ENCODE data around the gene RNF212. TPM values are rescaled to one million over a fixed set of nuclear protein-coding genes. Genes with fewer than 3 reads are reported as not detected.

RNF212 gene
- total and polyA plus RNA-seq, 8 donors, result 1.3 to 4.8 (median 2.6) TPM; not detected in 4

- TF ChIP-seq POLR2AphosphoS5 (IDR thresholded peaks at IDR 0.05) (no peak), POLR2A (IDR thresholded peaks at IDR 0.05) (no peak), EP300 (IDR thresholded peaks at IDR 0.05) (no peak), CTCF (IDR thresholded peaks at IDR 0.05) (no peak)
- Histone ChIP-seq H3K36me3 (no peaks in the 10 kb centered on the region), H3K27ac (no peak overlapping the region), H3K27me3 (peaks cover 0 to 64% (median 23%) of the 10 kb centered on the region in 3 donors), H3K4me3 (no peak overlapping the region), H3K4me1 (peaks cover 39 to 69% (median 59%) of the 10 kb centered on the region in 4 donors), H3K9me3 (no peaks in the 10 kb centered on the region)
- 59 to 75% (median 68%) methylated on average over 21 to 36 of the region's 36 CpGs for WGBS, 5 donors
- peak in 1 of 2 donors; percentile 35 for DNase-seq
- intact Hi-C loops (cut with DNase I; ENCODE audit: low total_unique reads), result no loop called here
These were observed 67.7 kb downstream of the RNF212 start for GRCh38 chr4:1045595-1046201.

GRCh38 chr4:1045193-1045594 lies 68.2 kb downstream of the RNF212 start:
- H3K4me1 ChIP-seq, result peaks cover 42 to 74% (median 64%) of the 10 kb centered on the region in 4 donors
- intact Hi-C loops (cut with DNase I; ENCODE audit: low total_unique reads), result no loop called here
- WGBS, 5 donors, result 35 to 60% (median 45%) methylated on average over 3 to 14 of the region's 14 CpGs
- H3K36me3 ChIP-seq, result no peaks in the 10 kb centered on the region
- peaks cover 0 to 61% (median 23%) of the 10 kb centered on the region in 3 donors for H3K27me3 ChIP-seq
- H3K27ac ChIP-seq, result no peak overlapping the region
- TF ChIP-seq POLR2AphosphoS5 (IDR thresholded peaks at IDR 0.05), result no peak
- TF ChIP-seq POLR2A (IDR thresholded peaks at IDR 0.05), result no peak
- TF ChIP-seq EP300 (IDR thresholded peaks at IDR 0.05), result no peak
- TF ChIP-seq CTCF (IDR thresholded peaks at IDR 0.05), result no peak
- DNase-seq, result no peak
- no peak overlapping the region for H3K4me3 ChIP-seq
- H3K9me3 ChIP-seq, result no peaks in the 10 kb centered on the region

- Histone ChIP-seq H3K9me3 (no peaks in the 10 kb centered on the region), H3K36me3 (no peaks in the 10 kb centered on the region), H3K4me3 (no peak overlapping the region), H3K4me1 (peaks cover 48 to 80% (median 69%) of the 10 kb centered on the region in 4 donors), H3K27me3 (peaks cover 0 to 55% (median 23%) of the 10 kb centered on the region in 3 donors), H3K27ac (peak overlapping the region in 3 of 5 donors; percentile 50 to 66 (median 60))
- intact Hi-C loops (cut with DNase I; ENCODE audit: low total_unique reads), result no loop called here
- TF ChIP-seq EP300 (IDR thresholded peaks at IDR 0.05), result no peak
- TF ChIP-seq CTCF (IDR thresholded peaks at IDR 0.05), result no peak
- no peak for TF ChIP-seq POLR2AphosphoS5 (IDR thresholded peaks at IDR 0.05)
- no peak for TF ChIP-seq POLR2A (IDR thresholded peaks at IDR 0.05)
- 83 to 93% (median 91%) methylated on average over 11 to 12 of the region's 12 CpGs for WGBS, 5 donors
- DNase-seq, result peak in 1 of 2 donors; percentile 16
These were observed 68.7 kb downstream of the RNF212 start for GRCh38 chr4:1044469-1045192.

- intact Hi-C loops (cut with DNase I; ENCODE audit: low total_unique reads), result no loop called here
- H3K36me3 ChIP-seq, result no peaks in the 10 kb centered on the region
- peak in 2 of 3 donors; percentile 59 to 87 for TF ChIP-seq POLR2AphosphoS5 (IDR thresholded peaks at IDR 0.05)
- no peak for TF ChIP-seq POLR2A (IDR thresholded peaks at IDR 0.05)
- 28 to 36% (median 29%) methylated on average over 26 to 36 of the region's 36 CpGs for WGBS, 5 donors
- H3K27me3 ChIP-seq, result peaks cover 0 to 47% (median 23%) of the 10 kb centered on the region in 3 donors
- peaks cover 54 to 88% (median 77%) of the 10 kb centered on the region in 4 donors for H3K4me1 ChIP-seq
- H3K27ac ChIP-seq, result peak overlapping the region in 4 of 5 donors; percentile 50 to 66 (median 60)
- DNase-seq, result peak; percentile 77 to 90
- H3K4me3 ChIP-seq, result peak overlapping the region in 1 of 4 donors; percentile 16
- H3K9me3 ChIP-seq, result no peaks in the 10 kb centered on the region
These were observed 69.5 kb downstream of the RNF212 start for GRCh38 chr4:1043651-1044468.

All from stomach (tissue), 9 donors.